ENCODE results near the gene GABBR2.

DNA sequence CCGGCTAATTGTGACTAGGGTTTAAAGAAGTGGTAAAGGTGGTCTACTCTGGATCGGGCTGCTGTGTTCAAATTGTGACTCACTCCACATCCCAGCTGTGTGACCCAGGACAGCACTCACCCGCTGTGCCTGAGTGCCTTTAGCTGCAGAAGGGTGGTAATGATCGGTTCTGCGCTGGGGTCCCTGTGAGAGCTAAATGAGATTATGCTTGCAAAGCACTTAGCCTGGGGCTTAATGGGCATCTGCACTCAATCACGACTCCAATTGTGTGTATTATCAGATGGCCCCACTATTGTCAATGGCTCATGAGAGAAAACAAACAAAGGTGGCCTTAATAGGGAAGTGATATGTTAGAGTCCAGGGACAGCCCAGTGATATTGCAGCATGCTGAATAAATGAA is 428.2 kb downstream of the GABBR2 start:
- no peak for TF ChIP-seq POLR2A (IDR thresholded peaks at IDR 0.05)
- TF ChIP-seq, protein P1, sequence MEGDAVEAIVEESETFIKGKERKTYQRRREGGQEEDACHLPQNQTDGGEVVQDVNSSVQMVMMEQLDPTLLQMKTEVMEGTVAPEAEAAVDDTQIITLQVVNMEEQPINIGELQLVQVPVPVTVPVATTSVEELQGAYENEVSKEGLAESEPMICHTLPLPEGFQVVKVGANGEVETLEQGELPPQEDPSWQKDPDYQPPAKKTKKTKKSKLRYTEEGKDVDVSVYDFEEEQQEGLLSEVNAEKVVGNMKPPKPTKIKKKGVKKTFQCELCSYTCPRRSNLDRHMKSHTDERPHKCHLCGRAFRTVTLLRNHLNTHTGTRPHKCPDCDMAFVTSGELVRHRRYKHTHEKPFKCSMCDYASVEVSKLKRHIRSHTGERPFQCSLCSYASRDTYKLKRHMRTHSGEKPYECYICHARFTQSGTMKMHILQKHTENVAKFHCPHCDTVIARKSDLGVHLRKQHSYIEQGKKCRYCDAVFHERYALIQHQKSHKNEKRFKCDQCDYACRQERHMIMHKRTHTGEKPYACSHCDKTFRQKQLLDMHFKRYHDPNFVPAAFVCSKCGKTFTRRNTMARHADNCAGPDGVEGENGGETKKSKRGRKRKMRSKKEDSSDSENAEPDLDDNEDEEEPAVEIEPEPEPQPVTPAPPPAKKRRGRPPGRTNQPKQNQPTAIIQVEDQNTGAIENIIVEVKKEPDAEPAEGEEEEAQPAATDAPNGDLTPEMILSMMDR (IDR thresholded peaks at IDR 0.05): no peak

Data from uterus (tissue), 2 donors.